Activated CD8-positive, alpha-beta memory T cell treated with anti-CD3 and anti-CD28 coated beads for 4 hours (primary cell): ENCODE results near the gene TMEM72.

Source experiments
- DNase-seq, 2 donors: peaks; one replicate each; pipeline ENCODE4 v3.0.0-alpha.2; 2020; ENCODE audit warnings: low read depth in 2 of 2

TMEM72 gene

GRCh38 chr10:44968091-44968490, 57.0 kb downstream of the TMEM72 start:
- no peak for DNase-seq

- no peak for DNase-seq
Observed at GRCh38 chr10:44968500-44969400, 57.6 kb downstream of the TMEM72 start.

GRCh38 chr10:44969854-44970253, 58.7 kb downstream of the TMEM72 start:
- DNase-seq = no peak

GRCh38 chr10:44970812-44971395, 59.8 kb downstream of the TMEM72 start:
- DNase-seq = no peak

GRCh38 chr10:44971434-44971833, 60.3 kb downstream of the TMEM72 start:
- DNase-seq = no peak

- DNase-seq = no peak
Observed at GRCh38 chr10:44971935-44972757, 61.0 kb downstream of the TMEM72 start.

GRCh38 chr10:44972874-44973306, 61.8 kb downstream of the TMEM72 start:
- no peak for DNase-seq

GRCh38 chr10:44973323-44974081, 62.4 kb downstream of the TMEM72 start:
- DNase-seq = no peak

GRCh38 chr10:44974082-44974627, 63.0 kb downstream of the TMEM72 start:
- no peak for DNase-seq

- peak in 1 of 2 donors; percentile 34 for DNase-seq
Observed at GRCh38 chr10:44974628-44975430, 63.7 kb downstream of the TMEM72 start.

- no peak for DNase-seq
Observed at GRCh38 chr10:44975431-44976331, 64.5 kb downstream of the TMEM72 start.

- DNase-seq = no peak
Observed at GRCh38 chr10:44976352-44977198, 65.4 kb downstream of the TMEM72 start.

- DNase-seq = no peak
Observed at GRCh38 chr10:44977287-44978212, 66.4 kb downstream of the TMEM72 start.

- no peak for DNase-seq
Observed at GRCh38 chr10:44978213-44978569, 67.1 kb downstream of the TMEM72 start.

- no peak for DNase-seq
Observed at GRCh38 chr10:44978570-44979280, 67.6 kb downstream of the TMEM72 start, which contains the start of gene DEPP1. Gene DEPP1 (minus strand): TSS chr10:44978809. CDS start chr10:44978030, 779 bp downstream.
